Muscle layer of colon (tissue), 2 donors: ENCODE data around the gene ZBED2.
"Not testable (repeated sequence)": the region's sequence is repeated elsewhere in the genome, so short reads cannot be mapped to it uniquely, and the experiment has no call there.

Experiments used
- H3K27ac ChIP-seq: one replicate; pipeline ENCODE4 v1.7.0; 2013; ENCODE audit warnings: low read depth, mild to moderate bottlenecking, low read length, moderate library complexity
- H3K27me3 ChIP-seq, 2 donors: one replicate each; pipeline ENCODE4 v1.7.0; 2013; ENCODE audit warnings: low read length in 2 of 2, mild to moderate bottlenecking in 2 of 2; ENCODE audit not compliant: insufficient read depth in 2 of 2, control insufficient read depth in 1 of 2
- H3K36me3 ChIP-seq: one replicate; pipeline ENCODE4 v1.7.0; 2013; ENCODE audit warnings: mild to moderate bottlenecking, low read length; ENCODE audit not compliant: insufficient read depth
- H3K4me1 ChIP-seq: one replicate; pipeline ENCODE4 v1.7.0; 2013; ENCODE audit warnings: mild to moderate bottlenecking, low read length; ENCODE audit not compliant: insufficient read depth
- H3K4me3 ChIP-seq, 2 donors: one replicate each; pipeline ENCODE4 v1.7.0; 2013; ENCODE audit warnings: low read length in 2 of 2, low read depth in 1 of 2, mild to moderate bottlenecking in 1 of 2, moderate library complexity in 1 of 2
- H3K9ac ChIP-seq: one replicate; pipeline ENCODE4 v1.7.0; 2013; ENCODE audit warnings: low read length
- H3K9me3 ChIP-seq: one replicate; pipeline ENCODE4 v1.7.0; 2013; ENCODE audit warnings: mild to moderate bottlenecking, low read length
- donor health status: abdominal sarcoma.
- donor health status: Adenocarcinoma of cecum.

Gene ZBED2

GRCh38 chr3:111570404-111571030, 24.6 kb downstream of the ZBED2 start:
- Histone ChIP-seq H3K36me3 (no peaks in the 10 kb centered on the region), H3K4me3 (no peak overlapping the region), H3K27ac (no peak overlapping the region), H3K9ac (no peak overlapping the region), H3K27me3 (no peaks in the 10 kb centered on the region), H3K4me1 (no peaks in the 10 kb centered on the region), H3K9me3 (no peaks in the 10 kb centered on the region)

GRCh38 chr3:111568911-111569310, 26.2 kb downstream of the ZBED2 start:
- H3K4me3 ChIP-seq = no peak overlapping the region
- H3K27me3 ChIP-seq = no peaks in the 10 kb centered on the region
- no peak overlapping the region for H3K9ac ChIP-seq
- no peak overlapping the region for H3K27ac ChIP-seq
- H3K36me3 ChIP-seq = no peaks in the 10 kb centered on the region
- H3K4me1 ChIP-seq = no peaks in the 10 kb centered on the region
- no peaks in the 10 kb centered on the region for H3K9me3 ChIP-seq

GRCh38 chr3:111568355-111568754, 26.8 kb downstream of the ZBED2 start:
- H3K36me3 ChIP-seq = no peaks in the 10 kb centered on the region
- H3K27ac ChIP-seq = no peak overlapping the region
- no peaks in the 10 kb centered on the region for H3K4me1 ChIP-seq
- H3K9me3 ChIP-seq = no peaks in the 10 kb centered on the region
- H3K9ac ChIP-seq = no peak overlapping the region
- no peak overlapping the region for H3K4me3 ChIP-seq
- no peaks in the 10 kb centered on the region for H3K27me3 ChIP-seq

- Histone ChIP-seq H3K36me3 (no peaks in the 10 kb centered on the region), H3K4me3 (no peak overlapping the region), H3K9ac (no peak overlapping the region), H3K4me1 (no peaks in the 10 kb centered on the region), H3K27me3 (no peaks in the 10 kb centered on the region), H3K27ac (no peak overlapping the region), H3K9me3 (no peaks in the 10 kb centered on the region)
Observed at GRCh38 chr3:111566844-111567243, 28.3 kb downstream of the ZBED2 start.

- H3K4me1 ChIP-seq, H3K27ac ChIP-seq, H3K4me3 ChIP-seq, H3K27me3 ChIP-seq, H3K9me3 ChIP-seq, H3K9ac ChIP-seq, H3K36me3 ChIP-seq: not testable (repeated sequence)
Observed at GRCh38 chr3:111561902-111562301, 33.2 kb downstream of the ZBED2 start.

- no peak overlapping the region for H3K4me3 ChIP-seq
- no peak overlapping the region for H3K27ac ChIP-seq
- no peak overlapping the region for H3K9ac ChIP-seq
- no peaks in the 10 kb centered on the region for H3K9me3 ChIP-seq
- H3K4me1 ChIP-seq = no peaks in the 10 kb centered on the region
- no peaks in the 10 kb centered on the region for H3K27me3 ChIP-seq
- no peaks in the 10 kb centered on the region for H3K36me3 ChIP-seq
Observed at GRCh38 chr3:111548756-111549155, 46.4 kb downstream of the ZBED2 start.

GRCh38 chr3:111548092-111548491, 47.1 kb downstream of the ZBED2 start:
- no peaks in the 10 kb centered on the region for H3K9me3 ChIP-seq

GRCh38 chr3:111547631-111548030, 47.5 kb downstream of the ZBED2 start:
- no peak overlapping the region for H3K9ac ChIP-seq
- no peaks in the 10 kb centered on the region for H3K4me1 ChIP-seq
- H3K9me3 ChIP-seq = no peaks in the 10 kb centered on the region
- no peak overlapping the region for H3K4me3 ChIP-seq
- H3K27me3 ChIP-seq = no peaks in the 10 kb centered on the region
- H3K27ac ChIP-seq = no peak overlapping the region
- no peaks in the 10 kb centered on the region for H3K36me3 ChIP-seq

More at GRCh38 chr3:111548092-111548491, 47.1 kb downstream of the ZBED2 start:
- no peaks in the 10 kb centered on the region for H3K4me1 ChIP-seq
- H3K27ac ChIP-seq = no peak overlapping the region
- no peak overlapping the region for H3K4me3 ChIP-seq
- H3K9ac ChIP-seq = no peak overlapping the region
- H3K27me3 ChIP-seq = no peaks in the 10 kb centered on the region
- no peaks in the 10 kb centered on the region for H3K36me3 ChIP-seq

- H3K36me3 ChIP-seq = no peaks in the 10 kb centered on the region
- no peak overlapping the region for H3K27ac ChIP-seq
- no peaks in the 10 kb centered on the region for H3K27me3 ChIP-seq
- no peak overlapping the region for H3K4me3 ChIP-seq
- no peak overlapping the region for H3K9ac ChIP-seq
- no peaks in the 10 kb centered on the region for H3K4me1 ChIP-seq
- no peaks in the 10 kb centered on the region for H3K9me3 ChIP-seq
Observed at GRCh38 chr3:111545349-111545748, 49.8 kb downstream of the ZBED2 start.
